GM06990 (cell line): Measurements from ENCODE around the gene POLR2J3.
"Not testable (repeated sequence)": the region's sequence is repeated elsewhere in the genome, so short reads cannot be mapped to it uniquely, and the experiment has no call there.

Experiments used
- DNase-seq: peaks from one replicate; pipeline ENCODE4 v3.0.0-alpha.2; 2011; ENCODE audit not compliant: insufficient read length; ENCODE audit errors: extremely low read depth
- H3K27me3 ChIP-seq: replicated peaks from 2 replicates; pipeline ENCODE4 v1.6.0; 2011; ENCODE audit warnings: low read length; ENCODE audit not compliant: control insufficient read depth, insufficient read depth
- H3K36me3 ChIP-seq: 2 replicates; pipeline ENCODE4 v1.5.1; 2011; ENCODE audit warnings: low read length; ENCODE audit not compliant: control insufficient read depth, insufficient read depth
- H3K4me3 ChIP-seq: replicated peaks from 2 replicates; pipeline ENCODE4 v1.5.1; 2011; ENCODE audit warnings: low read depth, mild to moderate bottlenecking, control low read depth, low read length

The POLR2J3 gene

DNA sequence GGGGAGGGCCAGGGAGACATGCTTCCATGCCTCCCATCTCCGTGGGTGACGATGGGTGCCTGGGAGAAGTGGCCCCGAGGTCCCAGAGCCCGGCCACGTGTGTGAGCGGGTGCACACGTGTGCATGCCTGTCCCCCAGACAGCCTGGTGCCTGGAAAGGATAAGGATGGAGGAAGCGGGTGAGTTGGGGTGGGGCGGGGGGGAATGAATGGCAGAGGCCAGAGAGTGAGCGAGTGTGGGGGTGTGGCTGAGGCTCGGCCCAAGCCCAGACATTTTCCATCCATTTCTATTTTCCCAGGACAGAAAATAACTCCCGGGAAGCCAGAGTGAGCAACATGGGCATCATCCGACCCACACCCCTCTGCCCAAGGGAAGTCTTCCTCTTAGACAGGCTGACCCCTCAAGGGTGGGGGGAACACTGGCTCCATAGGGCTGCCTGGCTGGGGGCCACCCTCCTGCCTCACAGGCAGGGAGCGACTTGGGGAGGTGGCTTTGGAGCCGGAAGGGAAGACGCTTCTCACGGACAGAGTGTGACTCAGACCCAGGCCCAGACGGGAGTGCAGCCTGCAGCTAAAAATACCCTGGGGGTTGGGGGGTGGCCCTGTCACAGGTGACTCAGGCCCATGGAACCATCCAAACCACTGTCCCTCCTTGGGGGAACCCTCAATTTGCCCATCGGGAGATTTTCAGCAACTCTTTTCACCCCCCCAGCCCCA lies 32.2 kb upstream of the POLR2J3 start:
- H3K36me3 ChIP-seq, H3K27me3 ChIP-seq, H3K4me3 ChIP-seq, DNase-seq: not testable (repeated sequence)

DNA sequence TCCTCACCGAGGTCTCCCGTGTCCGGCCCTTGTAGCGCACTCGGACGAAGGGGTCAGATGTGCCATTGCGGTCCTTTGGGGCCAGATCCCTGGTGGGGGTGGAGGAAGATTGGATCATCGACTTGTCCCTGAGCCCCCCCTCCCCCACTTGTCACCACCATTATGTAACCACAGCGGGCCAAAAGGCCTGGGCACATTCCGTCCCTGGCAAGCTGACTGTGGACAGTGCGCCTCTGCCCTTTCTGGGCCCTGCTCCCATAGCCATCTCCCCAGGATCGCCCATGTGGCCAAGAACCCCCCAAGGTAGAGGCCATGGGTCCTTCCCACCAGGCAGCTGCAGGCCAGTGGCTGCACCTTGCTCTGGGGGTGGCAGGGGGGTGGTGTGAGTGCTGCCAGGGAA lies 29.9 kb upstream of the POLR2J3 start:
- H3K36me3 ChIP-seq, H3K27me3 ChIP-seq, H3K4me3 ChIP-seq, DNase-seq: not testable (repeated sequence)

DNA sequence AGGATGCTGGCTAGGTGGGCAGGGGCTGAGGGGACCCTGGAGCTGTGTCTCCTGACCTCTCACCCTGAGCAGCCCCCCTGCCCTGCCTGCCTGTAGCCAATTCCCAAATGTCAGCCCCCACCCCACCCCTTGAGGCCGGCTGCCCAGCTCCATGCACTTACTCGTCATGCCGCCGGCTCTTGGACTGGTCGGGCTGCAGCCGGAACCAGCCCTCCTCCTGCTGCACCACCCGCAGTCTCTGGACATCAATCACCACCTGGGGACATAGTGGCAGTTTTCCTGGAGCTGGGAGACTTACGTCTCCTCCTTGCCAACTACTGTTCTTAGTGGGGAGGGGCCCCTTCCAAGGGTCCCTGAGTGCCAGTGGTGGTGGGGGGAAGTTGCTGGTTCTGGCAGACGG lies 27.3 kb upstream of the POLR2J3 start:
- not testable (repeated sequence) for H3K36me3 ChIP-seq, H3K4me3 ChIP-seq, H3K27me3 ChIP-seq, DNase-seq

DNA sequence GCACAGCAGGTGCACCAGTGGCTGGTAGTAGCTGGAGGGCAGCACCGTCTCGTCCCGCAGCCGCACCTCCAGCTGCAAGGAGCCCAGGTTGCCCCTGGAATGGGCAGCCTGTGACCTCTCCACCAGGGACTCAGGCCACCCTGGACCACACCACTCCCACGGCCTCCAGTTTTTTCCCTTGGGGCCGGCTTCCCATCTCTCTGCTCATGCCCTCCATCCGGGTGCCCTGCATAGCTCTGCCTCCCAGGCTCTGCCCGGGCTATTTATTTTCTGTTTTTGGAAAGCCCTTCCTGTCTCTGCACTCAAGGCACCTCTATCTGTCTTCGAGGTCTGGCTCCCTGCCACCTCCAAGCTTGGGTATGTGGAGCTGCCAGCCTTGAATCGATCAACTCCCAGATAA lies 23.7 kb upstream of the POLR2J3 start:
- DNase-seq, H3K4me3 ChIP-seq, H3K36me3 ChIP-seq, H3K27me3 ChIP-seq: not testable (repeated sequence)

DNA sequence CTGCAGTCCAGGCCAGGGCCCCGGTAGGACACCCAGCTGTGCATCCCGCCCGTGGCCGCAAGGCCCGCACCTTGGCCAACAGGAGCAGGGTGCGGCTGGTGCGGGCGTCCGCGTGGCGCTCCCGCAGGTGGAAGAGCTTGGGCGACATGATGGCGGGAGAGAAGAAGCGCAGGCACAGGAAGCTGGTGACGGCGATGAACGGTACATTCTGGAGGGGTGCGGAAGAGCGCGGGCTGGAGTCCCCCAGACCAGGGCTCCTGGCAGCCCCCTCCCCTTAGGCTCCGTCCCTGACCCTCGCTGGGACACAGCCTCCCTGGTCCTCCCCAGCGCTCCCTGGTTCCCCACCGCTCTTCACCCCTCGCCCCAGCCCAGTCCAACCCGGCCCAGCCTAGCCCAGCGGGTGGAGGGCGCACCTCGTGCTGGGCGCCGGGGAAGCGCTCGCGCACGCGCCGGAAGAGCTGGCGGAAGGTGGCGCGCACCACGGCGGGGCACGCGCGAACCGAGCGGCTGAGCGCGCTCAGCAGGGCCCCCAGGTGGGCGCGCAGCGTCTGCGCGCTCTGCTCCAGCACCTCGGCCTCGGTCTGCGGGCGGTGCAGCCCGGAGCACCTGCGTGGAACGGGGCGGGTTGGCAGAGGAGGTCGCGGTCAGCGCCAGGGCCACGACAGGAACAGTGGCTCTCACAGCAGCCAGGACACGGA lies 21.4 kb upstream of the POLR2J3 start:
- H3K4me3 ChIP-seq, H3K36me3 ChIP-seq, H3K27me3 ChIP-seq, DNase-seq: not testable (repeated sequence)

DNA sequence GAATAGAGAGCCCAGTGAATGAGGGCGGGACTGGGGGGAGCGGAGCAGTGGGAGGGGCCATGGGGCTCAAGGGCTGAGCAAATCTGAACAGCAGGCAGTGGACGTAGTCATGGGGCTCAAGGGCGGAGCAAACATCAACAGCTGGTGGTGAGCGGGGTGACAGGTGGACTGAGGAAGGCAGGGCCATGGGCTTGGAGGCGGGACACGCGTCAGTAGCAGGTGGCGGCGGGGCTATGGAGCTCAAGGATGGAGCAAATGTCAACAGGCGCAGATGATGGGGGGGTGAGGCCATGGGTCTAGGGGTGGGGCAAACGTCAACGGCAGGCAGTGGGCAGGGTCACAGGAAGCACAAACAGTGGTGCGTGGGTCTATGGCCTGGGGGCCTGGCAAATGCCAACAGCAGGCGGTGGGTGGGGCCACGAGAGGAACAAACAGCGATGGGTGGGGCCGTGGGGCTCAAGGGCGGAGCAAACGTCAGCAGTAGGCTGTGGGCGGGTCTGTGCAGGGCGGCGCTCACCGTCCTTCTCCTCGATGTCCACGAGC lies 20.2 kb upstream of the POLR2J3 start:
- not testable (repeated sequence) for H3K36me3 ChIP-seq, H3K27me3 ChIP-seq, H3K4me3 ChIP-seq, DNase-seq

DNA sequence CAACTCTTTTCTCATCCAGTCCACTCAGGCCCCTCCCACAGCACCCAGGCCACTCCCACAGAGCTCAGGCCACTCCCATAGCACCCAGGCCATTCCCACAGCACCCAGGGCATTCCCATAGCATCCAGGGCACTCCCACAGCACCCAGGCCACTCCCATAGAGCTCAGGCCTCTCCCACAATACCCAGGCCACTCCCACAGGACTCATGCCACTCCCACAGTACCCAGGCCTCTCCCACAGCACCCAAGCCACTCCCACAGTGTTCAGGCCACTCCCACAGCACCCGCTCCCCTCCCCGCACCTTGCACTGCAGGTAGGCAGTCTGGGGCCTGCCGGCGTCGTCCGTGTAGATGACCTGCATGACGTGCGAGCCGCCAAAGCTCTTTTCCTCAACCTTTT lies 17.5 kb upstream of the POLR2J3 start:
- not testable (repeated sequence) for H3K27me3 ChIP-seq, H3K36me3 ChIP-seq, DNase-seq, H3K4me3 ChIP-seq

DNA sequence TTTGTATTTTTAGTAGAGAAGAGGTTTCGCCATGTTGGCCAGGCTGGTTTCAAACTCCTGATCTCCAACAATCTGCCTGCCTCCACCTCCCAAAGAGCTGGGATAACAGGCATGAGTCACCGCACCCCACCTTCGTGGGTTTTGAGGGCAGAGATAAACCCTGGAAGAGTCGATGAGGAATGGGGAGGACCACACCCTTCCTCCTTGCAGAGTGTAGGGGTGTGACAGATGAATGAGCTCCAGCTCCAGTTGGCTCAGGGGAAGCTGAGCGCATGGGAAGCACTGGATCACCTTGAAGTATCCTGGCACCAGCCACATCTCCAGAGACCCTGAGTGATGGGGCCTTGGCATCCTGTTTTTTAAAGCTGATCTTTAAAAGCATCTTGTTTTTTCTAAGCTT lies 11.1 kb upstream of the POLR2J3 start:
- H3K4me3 ChIP-seq, H3K27me3 ChIP-seq, DNase-seq, H3K36me3 ChIP-seq: not testable (repeated sequence)

DNA sequence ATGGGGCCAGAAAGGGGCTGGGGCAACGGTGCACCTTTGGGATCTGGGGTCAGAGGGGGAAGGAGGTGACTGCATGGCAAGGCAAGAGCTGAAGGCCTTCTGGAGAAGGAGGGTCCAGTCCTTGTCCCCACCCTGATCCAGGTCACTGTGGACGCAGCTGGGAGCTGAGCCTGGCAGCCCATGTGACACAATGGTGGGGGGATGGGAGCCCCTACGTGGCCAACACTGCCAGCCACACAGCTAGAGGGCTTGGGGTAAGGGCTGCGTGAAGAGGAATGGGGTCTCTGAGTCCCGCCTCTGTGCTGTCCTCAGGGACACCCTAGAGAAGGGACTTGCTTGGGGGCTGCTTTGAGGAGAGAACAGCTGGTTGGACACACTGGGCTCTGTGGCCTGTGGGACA lies 9.3 kb upstream of the POLR2J3 start:
- not testable (repeated sequence) for DNase-seq, H3K4me3 ChIP-seq, H3K27me3 ChIP-seq, H3K36me3 ChIP-seq

DNA sequence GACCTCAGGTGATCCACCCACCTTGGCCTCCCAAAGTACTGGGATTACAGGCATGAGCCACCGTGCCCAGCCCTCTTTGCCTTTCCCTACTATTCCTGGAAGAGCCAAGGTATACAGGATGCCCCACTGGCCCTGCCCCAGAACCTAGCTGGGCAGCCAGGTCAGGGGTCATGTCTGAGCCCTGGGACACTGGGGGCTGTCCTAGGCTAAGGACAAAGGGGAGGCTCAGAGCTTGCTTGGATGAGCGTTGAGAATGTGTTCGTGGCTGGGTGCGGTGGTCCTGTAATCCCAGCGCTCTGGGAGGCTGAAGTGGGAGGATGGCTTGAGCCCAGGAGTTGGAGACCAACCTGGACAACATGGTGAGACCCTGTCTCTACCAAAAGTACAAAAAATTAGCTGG lies 6.1 kb upstream of the POLR2J3 start:
- not testable (repeated sequence) for H3K36me3 ChIP-seq, H3K4me3 ChIP-seq, H3K27me3 ChIP-seq, DNase-seq

DNA sequence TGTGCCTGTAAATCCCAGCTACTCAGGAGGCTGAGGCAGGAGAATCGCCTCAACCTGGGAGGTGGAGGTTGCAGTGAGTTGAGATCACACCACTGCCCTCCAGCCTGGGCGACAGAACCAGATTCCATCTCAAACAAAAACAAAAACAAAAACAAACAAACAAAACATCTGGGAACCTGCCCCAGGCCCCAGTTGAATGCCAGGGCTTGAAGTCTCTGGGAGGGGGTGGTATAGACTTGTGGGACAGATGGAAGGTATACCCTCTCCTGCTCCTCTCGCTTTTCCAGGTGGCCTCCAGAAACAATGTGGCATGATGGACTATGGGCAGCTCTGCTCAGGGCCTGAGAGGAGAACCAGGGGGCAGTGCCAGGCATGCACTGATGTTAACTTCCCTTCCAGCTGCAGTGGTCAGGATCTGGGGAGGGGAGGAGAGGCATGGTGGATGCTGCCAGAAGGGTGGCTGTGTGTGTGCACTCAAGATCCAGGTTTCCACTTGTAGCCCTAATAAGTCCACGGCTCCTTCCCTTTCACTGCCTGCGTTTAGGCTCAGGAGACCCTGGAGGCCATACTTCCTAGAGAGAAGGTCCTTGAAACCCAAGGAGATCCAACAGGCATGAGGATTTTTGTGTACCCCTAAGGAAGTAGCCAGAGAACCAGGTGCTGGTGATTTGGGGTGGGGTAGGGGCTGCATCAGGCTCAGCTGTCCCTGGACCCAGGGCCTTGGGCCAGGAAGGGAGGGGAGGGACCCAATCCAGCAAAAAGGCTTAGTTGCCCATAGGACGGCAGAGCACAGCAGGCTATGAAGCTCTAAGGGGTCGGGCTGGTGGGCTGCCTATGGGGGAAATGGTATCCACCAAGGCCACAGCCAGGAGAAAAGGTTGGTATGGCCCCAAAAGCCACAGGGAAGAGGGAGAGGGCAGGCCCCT lies 5.2 kb upstream of the POLR2J3 start:
- H3K36me3 ChIP-seq, DNase-seq, H3K27me3 ChIP-seq, H3K4me3 ChIP-seq: not testable (repeated sequence)

DNA sequence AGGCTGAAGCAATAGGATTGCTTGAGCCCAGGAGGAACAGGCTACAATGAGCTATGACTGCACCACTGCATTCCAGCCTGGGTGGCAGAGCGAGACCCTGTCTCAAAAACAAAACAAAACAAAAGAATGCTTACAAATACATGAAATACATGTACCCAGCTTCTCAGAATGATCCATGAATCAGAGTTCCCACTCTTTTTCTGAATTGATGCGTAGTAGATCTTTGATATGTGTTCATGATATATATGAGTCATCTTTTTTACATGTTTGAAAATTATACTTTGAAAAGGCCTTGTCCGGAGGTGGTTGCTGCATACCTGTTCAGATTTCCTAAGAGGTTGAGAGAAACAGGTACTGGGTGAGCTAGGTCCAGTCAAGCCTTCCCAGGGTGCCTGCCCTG lies 4.0 kb upstream of the POLR2J3 start:
- not testable (repeated sequence) for DNase-seq, H3K4me3 ChIP-seq, H3K36me3 ChIP-seq, H3K27me3 ChIP-seq

DNA sequence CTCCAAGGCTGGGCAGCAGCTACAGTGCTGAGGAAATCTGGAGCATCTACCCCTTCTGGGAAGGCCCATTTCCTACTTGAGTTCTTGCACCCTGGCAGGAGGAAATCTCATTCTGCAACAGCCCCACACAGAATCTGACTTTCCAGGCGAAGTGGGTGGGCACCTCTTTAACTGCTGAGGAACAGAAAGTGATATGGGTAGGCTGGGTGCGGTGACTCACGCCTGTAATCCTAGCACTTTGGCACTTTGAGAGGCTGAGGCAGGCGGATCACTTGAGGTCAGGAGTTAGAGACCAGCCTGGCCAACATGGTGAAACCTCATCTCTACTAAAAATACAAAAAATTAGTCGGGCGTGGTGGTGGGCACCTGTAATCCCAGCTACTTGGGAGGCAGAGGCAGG lies 2.2 kb upstream of the POLR2J3 start:
- H3K36me3 ChIP-seq, DNase-seq, H3K27me3 ChIP-seq, H3K4me3 ChIP-seq: not testable (repeated sequence)

DNA sequence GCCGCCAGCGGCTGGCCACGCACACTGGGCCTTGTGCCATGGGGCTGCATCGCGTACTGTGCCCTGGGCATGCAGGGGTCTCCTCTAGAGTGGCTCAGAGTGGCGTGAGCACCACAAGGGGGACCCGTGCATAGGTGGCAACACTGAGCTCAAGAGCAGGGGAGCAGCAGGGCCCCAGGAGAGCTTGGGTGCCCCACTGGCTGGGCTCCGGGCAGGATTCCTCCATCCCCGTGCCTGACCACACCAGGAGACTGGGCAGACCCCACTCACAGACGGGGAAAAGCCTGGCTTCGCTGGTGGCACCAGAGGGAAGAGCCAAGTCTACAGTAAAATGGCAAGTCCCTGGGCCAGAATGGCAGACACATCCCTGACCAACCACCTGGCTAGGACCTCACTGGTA lies 3.8 kb downstream of the POLR2J3 start:
- not testable (repeated sequence) for H3K27me3 ChIP-seq, H3K4me3 ChIP-seq, H3K36me3 ChIP-seq, DNase-seq
